Measurements from ENCODE around the gene TMED8.
A peak's percentile ranks its signal among the peaks of the same experiment; 100 is the strongest.

The TMED8 gene

DNA sequence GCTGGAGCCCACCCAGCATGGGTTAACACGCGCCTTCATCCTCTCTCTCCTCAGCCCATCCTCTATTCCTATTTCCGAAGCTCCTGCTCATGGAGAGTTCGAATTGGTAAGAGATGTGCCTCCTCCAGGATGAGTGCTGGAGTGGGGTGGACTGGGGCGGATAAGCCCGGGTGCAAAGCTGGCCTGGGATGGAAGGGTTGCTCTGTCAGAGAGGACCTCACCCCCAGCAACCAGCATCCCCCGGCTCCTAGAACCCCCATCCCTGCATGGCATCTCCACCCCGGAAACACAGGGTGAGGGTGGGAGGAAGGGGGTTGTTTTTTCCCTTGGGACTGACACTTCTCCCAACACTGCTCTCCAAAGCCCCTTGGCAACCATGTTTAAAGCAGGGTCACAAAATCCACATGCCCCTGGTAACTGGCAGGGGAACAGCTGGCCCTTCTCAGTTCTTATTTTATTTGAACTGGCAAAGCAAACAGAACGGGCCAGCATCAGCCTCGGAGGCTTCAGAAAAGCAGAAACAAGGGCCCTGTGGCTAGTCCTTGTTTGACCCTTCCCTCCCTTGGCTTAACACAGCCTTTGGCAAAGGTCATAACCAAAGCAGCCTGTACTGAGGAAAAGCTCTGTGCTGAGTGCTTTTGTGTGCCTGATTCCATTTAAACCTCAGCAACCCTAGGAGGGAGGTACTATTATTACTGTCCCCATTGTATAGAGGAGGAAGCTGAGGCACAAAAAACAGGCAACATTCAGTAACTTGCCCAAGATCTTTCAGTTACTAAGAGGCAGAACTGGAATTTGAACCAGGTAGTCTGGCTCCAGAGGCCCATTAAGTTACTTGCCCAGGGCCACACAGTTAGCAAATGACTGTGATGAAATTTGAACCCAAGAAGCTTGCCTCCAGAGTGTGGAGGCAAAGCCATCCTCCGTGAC, 51.8 kb downstream of the TMED8 start:
- no peak overlapping the region for H3K4me3 ChIP-seq (ENCODE audit: low read depth, low read length)
- no peak for TF ChIP-seq CTCF (IDR thresholded peaks at IDR 0.05; ENCODE audit: low read depth, low read length)
- DNase-seq (ENCODE audit: low read depth, low spot score) = no peak
- in situ Hi-C loops (cut with HindIII; ENCODE audit: low sequenced_read_pairs) = no loop called here

GRCh38 chr14:77324289-77324688, 52.6 kb downstream of the TMED8 start:
- TF ChIP-seq CTCF (IDR thresholded peaks at IDR 0.05; ENCODE audit: low read depth, low read length) = no peak
- in situ Hi-C loops (cut with HindIII; ENCODE audit: low sequenced_read_pairs) = no loop called here
- no peak overlapping the region for H3K4me3 ChIP-seq (ENCODE audit: low read depth, low read length)
- DNase-seq (ENCODE audit: low read depth, low spot score) = no peak

DNA sequence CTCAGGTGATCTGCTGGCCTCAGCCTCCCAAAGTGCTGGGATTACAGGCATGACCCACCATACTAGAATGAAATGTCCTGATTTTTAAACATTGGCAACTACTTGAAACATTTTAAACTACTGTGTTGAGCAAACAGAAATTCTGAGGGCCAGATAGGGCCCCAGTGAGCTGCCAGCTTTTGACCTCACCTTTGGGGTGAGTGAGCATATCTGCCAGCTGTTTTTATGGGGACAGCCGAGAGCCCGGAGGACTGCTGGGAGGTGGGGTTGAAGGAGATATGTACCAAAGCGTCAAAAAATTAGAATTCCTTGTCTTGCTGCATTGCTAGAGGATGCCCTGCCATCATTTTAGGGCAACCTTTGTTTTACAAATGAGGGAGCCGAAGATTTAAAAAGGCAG, 53.3 kb downstream of the TMED8 start:
- TF ChIP-seq CTCF (IDR thresholded peaks at IDR 0.05; ENCODE audit: low read depth, low read length) = no peak
- H3K4me3 ChIP-seq (ENCODE audit: low read depth, low read length) = no peak overlapping the region
- DNase-seq (ENCODE audit: low read depth, low spot score) = no peak
- in situ Hi-C loops (cut with HindIII; ENCODE audit: low sequenced_read_pairs) = no loop called here

- in situ Hi-C loops (cut with HindIII; ENCODE audit: low sequenced_read_pairs) = no loop called here
- no peak for DNase-seq (ENCODE audit: low read depth, low spot score)
- no peak for TF ChIP-seq CTCF (IDR thresholded peaks at IDR 0.05; ENCODE audit: low read depth, low read length)
- H3K4me3 ChIP-seq (ENCODE audit: low read depth, low read length) = no peak overlapping the region
Observed at GRCh38 chr14:77322951-77323350, 53.9 kb downstream of the TMED8 start.

- TF ChIP-seq CTCF (IDR thresholded peaks at IDR 0.05; ENCODE audit: low read depth, low read length) = no peak
- peak overlapping the region; percentile 81 for H3K4me3 ChIP-seq (ENCODE audit: low read depth, low read length)
- in situ Hi-C loops (cut with HindIII; ENCODE audit: low sequenced_read_pairs) = no loop called here
- DNase-seq (ENCODE audit: low read depth, low spot score) = no peak
Observed at GRCh38 chr14:77322250-77322902, 54.5 kb downstream of the TMED8 start.

DNA sequence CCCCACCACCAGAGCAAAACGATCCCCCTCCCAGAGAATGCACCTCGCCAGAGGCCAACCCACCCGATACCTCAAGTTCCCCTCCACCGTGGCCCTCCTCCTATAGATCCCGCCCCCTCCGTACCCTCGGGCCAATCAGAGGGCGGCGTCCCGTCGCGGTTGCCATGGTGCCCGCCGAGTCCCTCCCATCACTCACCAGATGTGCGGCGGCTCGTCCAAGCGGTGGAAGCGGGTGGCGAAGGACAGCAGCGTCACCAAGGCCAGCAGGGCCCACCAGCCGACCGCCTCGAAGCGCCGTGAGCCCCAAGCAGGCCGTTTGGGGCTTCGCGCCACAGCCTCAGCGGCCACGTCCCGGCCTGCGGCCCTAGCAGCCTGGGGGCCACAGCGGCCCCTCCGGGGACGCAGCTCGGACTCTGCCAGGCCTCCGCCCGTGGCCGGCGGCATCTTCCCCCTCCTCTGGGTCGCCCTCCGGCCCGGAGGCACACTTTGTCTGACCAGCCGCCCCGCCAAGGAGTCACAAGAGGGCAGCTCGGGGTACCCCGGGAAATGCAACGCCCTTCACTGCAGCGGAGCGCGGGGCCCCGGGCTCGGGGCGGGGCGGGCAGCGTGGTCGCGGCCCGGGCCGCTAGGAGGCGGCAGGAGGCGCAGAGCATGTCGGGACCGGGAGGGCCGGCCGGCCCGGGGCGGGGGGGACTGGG, 56.5 kb downstream of the TMED8 start, which contains the start of gene POMT2:
Gene POMT2 (minus strand): TSS at position 646 of the 698 bp plus-strand sequence. CDS start 202 bp downstream, at position 444.
- in situ Hi-C loops (cut with HindIII; ENCODE audit: low sequenced_read_pairs) = no loop called here
- DNase-seq (ENCODE audit: low read depth, low spot score) = peak; percentile 88
- H3K4me3 ChIP-seq (ENCODE audit: low read depth, low read length) = peak within 1 kb of the TSS; percentile 81
- TF ChIP-seq CTCF (IDR thresholded peaks at IDR 0.05; ENCODE audit: low read depth, low read length) = peak; percentile 24
